H1 (cell line): ENCODE results near the gene ABCB11.

ENCODE experiments used
- ATF3 ChIP-seq: IDR thresholded peaks from 2 replicates; pipeline ENCODE4 v1.6.1; 2011; ENCODE audit warnings: low read depth, mild to moderate bottlenecking, low read length; ENCODE audit not compliant: insufficient read depth
- CEBPB ChIP-seq: IDR thresholded peaks from 2 replicates; pipeline ENCODE4 v1.6.1; 2012; ENCODE audit warnings: low read depth, low read length
- CREB1 ChIP-seq: IDR thresholded peaks from 2 replicates; pipeline ENCODE4 v1.6.1; 2012; ENCODE audit warnings: inconsistent platforms
- NANOG ChIP-seq: IDR thresholded peaks from 2 replicates; pipeline ENCODE4 v1.6.1; 2011; ENCODE audit warnings: low read length, low read depth, mild to moderate bottlenecking, inconsistent platforms; ENCODE audit not compliant: insufficient read depth, poor library complexity, severe bottlenecking
- POLR2A ChIP-seq, 2 experiments: IDR thresholded peaks; 1 replicate in 1 of 2; 2 replicates in 1 of 2; pipeline ENCODE4 v1.6.1; 2011; ENCODE audit warnings: low read depth in 2 of 2, low read length in 2 of 2, mild to moderate bottlenecking in 2 of 2; ENCODE audit errors: control extremely low read depth in 1 of 2
- POLR2AphosphoS5 ChIP-seq: IDR thresholded peaks from 2 replicates; pipeline ENCODE4 v1.6.1; 2011; ENCODE audit warnings: low read depth, low read length
- ZNF274 ChIP-seq: IDR thresholded peaks from 2 replicates; pipeline ENCODE4 v1.7.0; 2012; ENCODE audit warnings: low read length, borderline replicate concordance; ENCODE audit errors: extremely low read depth
- TF ChIP-seq, protein P1 (sequence below), 3 experiments: IDR thresholded peaks; 1 replicate in 2 of 3; 2 replicates in 1 of 3; pipeline versions ENCODE4 v1.5.1 to v1.6.1; 2011; ENCODE audit warnings: low read length in 3 of 3, mild to moderate bottlenecking in 3 of 3, inconsistent platforms in 2 of 3, low read depth in 1 of 3, moderate library complexity in 1 of 3; ENCODE audit not compliant: insufficient read depth in 1 of 3; ENCODE audit errors: control extremely low read depth in 1 of 3

DNA sequence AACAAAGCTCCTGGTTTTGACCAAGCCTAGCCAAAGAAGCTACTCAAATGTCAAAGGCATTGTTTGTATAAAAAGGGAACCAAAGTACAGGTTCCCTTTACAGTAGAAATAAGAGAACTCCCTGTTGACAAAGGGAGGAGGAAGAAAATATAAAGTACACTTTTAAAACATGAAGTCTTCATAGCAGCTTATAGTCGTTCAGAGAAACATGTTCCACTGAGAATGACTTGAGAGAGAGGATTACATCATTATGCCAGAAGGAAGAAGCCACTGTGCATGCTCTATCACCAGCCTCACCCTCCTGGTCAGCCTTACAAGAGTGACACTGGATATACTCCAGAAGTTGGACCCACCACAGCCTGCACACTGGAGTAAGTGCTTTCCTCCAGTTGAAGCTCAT lies 35.8 kb upstream of the ABCB11 start:
- TF ChIP-seq ATF3 (no peak), NANOG (no peak), POLR2AphosphoS5 (no peak), CREB1 (no peak), POLR2A (IDR thresholded peaks at IDR 0.05; ENCODE audit: control extremely low read depth in 1 of 2, low read depth in 2 of 2, low read length in 2 of 2) (no peak), ZNF274 (no peak), CEBPB (no peak)
- TF ChIP-seq, protein P1, sequence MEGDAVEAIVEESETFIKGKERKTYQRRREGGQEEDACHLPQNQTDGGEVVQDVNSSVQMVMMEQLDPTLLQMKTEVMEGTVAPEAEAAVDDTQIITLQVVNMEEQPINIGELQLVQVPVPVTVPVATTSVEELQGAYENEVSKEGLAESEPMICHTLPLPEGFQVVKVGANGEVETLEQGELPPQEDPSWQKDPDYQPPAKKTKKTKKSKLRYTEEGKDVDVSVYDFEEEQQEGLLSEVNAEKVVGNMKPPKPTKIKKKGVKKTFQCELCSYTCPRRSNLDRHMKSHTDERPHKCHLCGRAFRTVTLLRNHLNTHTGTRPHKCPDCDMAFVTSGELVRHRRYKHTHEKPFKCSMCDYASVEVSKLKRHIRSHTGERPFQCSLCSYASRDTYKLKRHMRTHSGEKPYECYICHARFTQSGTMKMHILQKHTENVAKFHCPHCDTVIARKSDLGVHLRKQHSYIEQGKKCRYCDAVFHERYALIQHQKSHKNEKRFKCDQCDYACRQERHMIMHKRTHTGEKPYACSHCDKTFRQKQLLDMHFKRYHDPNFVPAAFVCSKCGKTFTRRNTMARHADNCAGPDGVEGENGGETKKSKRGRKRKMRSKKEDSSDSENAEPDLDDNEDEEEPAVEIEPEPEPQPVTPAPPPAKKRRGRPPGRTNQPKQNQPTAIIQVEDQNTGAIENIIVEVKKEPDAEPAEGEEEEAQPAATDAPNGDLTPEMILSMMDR (IDR thresholded peaks at IDR 0.05; ENCODE audit: control extremely low read depth in 1 of 3, insufficient read depth in 1 of 3, low read depth in 1 of 3, low read length in 3 of 3): no peak
